Measurements from ENCODE around the gene B3GALT5. TPM values are rescaled to one million over a fixed set of nuclear protein-coding genes. Genes with fewer than 3 reads are reported as not detected.
A peak's percentile ranks its signal among the peaks of the same experiment; 100 is the strongest.

The B3GALT5 gene
- total RNA-seq, 1 experiment from 2014 or later, result 12.1 TPM

GRCh38 chr21:39659070-39659815 lies 46.5 kb downstream of the B3GALT5 start:
- in situ Hi-C loops (cut with HindIII; ENCODE audit: low pct_unique_long_range_greater_than_20kb, low sequenced_read_pairs), result no loop called here
- DNase-seq (ENCODE audit: low read depth), result no peak

- DNase-seq (ENCODE audit: low read depth), result peak; percentile 82
- in situ Hi-C loops (cut with HindIII; ENCODE audit: low pct_unique_long_range_greater_than_20kb, low sequenced_read_pairs), result no loop called here
These were observed 47.6 kb downstream of the B3GALT5 start for GRCh38 chr21:39660191-39660980.

- in situ Hi-C loops (cut with HindIII; ENCODE audit: low pct_unique_long_range_greater_than_20kb, low sequenced_read_pairs), result no loop called here
- DNase-seq (ENCODE audit: low read depth), result no peak
These were observed 48.4 kb downstream of the B3GALT5 start for GRCh38 chr21:39661121-39661520.

DNA sequence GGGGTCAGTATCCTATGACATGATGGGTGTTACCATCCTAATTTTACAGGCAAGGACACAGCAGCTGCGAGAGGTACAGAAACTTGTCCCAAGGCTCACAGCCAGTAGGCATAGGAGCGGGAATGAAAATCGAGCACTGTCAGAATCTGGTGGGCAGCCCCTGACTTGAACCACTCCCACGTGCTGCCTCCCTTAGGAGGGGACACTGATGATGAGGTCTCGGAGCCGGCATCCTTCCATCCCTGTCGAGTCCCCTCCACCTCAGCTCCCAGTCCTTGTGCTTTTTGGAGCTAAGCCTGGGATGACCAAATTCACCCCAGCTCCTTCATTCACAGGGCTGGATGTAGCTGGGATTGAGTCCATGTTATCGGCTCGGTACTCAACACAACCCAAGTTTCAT lies 49.0 kb downstream of the B3GALT5 start:
- no peak for DNase-seq (ENCODE audit: low read depth)
- in situ Hi-C loops (cut with HindIII; ENCODE audit: low pct_unique_long_range_greater_than_20kb, low sequenced_read_pairs), result no loop called here

- DNase-seq (ENCODE audit: low read depth), result no peak
- in situ Hi-C loops (cut with HindIII; ENCODE audit: low pct_unique_long_range_greater_than_20kb, low sequenced_read_pairs), result no loop called here
These were observed 49.7 kb downstream of the B3GALT5 start for GRCh38 chr21:39662411-39662953.

DNA sequence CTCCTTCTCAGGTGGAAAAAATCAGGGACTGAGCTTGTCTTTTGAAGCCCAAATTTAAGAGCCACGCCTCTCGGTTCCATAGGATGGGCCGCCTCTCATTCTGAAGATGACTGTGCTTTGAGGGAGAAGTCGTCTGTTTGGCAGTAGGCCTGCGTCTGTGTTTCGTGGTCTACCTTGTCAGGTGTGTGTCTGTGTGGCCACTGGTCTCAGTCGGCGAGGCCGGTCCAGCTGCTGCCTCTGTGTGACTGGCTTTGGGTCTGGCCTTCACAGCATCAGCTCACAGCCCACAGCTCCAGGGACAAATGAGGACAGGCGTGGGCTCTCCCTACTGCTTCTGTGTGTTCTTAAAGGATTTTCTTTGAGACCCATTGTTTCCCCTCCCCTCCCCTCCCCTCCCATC lies 50.3 kb downstream of the B3GALT5 start:
- DNase-seq (ENCODE audit: low read depth), result no peak
- in situ Hi-C loops (cut with HindIII; ENCODE audit: low pct_unique_long_range_greater_than_20kb, low sequenced_read_pairs), result no loop called here

DNA sequence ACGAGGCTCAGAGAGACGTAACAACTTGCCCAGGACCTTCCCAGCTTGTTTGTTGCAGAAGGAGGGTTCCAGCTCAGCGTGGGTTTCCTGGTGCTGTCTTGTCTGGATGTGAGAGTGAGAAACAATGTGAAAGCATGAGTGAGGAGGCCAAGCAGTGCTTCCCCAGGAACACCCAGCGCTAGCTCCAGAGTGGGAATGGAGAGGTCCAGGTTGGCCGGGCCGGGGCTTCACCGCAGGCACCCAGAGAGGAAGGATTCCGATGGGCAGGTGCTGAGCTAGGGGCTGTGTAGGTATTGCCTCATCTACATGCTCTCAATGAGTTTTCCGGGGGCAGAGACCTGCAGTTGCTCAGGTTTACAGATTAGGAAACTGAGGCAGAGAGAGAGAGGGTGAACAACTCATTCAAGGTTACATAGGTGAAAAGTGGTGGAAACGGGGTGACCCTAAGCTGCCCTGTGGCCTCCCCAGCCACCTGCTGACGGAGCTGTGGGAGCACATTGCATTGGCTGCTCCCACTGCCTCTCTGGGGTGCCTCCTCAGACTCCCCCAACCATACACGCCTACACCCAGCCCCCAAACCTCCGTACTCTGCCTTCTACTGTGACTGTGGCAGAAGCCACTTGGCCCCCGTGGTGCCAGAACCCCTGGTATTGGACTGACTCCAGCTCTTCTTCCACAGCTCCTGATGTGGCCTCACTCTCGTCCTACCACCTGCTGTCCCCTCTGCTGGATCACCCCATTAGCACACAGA lies 51.2 kb downstream of the B3GALT5 start:
- no peak for DNase-seq (ENCODE audit: low read depth)

GRCh38 chr21:39664586-39664985 lies 51.8 kb downstream of the B3GALT5 start:
- in situ Hi-C loops (cut with HindIII; ENCODE audit: low pct_unique_long_range_greater_than_20kb, low sequenced_read_pairs), result no loop called here
- DNase-seq (ENCODE audit: low read depth), result no peak

More for the DNA sequence above, 51.2 kb downstream of the B3GALT5 start:
- in situ Hi-C loops (cut with HindIII; ENCODE audit: low pct_unique_long_range_greater_than_20kb, low sequenced_read_pairs), result no loop called here

GRCh38 chr21:39666026-39666425 lies 53.3 kb downstream of the B3GALT5 start:
- in situ Hi-C loops (cut with HindIII; ENCODE audit: low pct_unique_long_range_greater_than_20kb, low sequenced_read_pairs), result no loop called here

DNA sequence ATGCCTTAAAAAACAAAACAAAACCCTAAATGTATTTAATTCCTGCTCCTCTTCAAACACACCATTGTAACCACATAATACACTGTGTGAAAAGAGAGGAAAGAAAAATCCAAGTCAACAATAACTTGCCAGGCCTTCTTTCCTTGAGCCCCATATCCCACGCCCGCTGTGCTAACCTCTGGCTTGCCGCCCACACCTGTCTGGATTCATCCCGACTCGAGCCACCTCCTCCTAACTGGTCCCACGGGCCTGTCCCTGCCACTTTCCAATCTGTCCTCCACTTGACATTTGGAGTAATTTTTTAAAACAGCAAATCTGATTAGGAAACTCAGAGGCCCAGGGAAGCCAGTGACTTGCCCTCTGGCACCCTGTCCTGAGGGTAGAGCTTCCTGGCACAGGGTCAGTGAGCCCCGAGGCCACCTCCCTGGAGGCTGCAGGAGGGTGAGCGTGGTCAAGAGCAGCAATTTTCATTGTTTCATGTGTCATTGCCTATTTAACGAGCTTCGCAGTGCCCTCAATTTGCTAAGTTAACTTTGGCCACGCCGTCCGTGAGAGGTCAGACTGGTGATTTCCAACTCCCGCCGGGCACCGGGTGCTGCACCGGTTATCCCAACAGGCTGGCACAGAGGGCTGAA lies 54.1 kb downstream of the B3GALT5 start:
- DNase-seq (ENCODE audit: low read depth), result peak; percentile 72
- in situ Hi-C loops (cut with HindIII; ENCODE audit: low pct_unique_long_range_greater_than_20kb, low sequenced_read_pairs), result no loop called here

More at GRCh38 chr21:39666026-39666425, 53.3 kb downstream of the B3GALT5 start:
- no peak for DNase-seq (ENCODE audit: low read depth)

DNA sequence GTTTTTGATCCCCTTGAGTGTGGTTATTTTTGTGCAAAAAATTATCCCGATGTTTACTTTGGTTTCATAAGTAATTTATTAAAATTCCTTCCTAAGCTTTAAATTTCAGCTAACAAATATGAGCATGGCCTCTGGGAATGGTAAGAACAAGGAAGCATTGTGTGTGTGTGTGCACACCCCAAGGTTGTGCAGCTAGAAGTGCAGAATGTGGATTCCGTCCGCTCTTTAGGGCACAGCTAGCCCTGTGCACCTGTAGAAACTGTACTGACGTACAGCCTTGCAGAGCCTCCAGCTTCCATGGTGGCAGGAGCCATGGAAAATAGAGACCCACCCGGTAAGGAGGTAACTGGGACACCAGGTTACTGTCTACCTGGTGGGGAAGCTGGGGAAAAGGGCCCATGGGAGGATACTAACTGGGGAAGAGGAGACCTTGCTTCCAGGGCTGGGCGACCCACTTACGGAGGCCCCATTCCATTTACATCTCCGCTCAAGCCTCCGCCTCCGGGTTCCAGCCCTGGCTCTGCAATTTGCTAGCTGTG lies 54.7 kb downstream of the B3GALT5 start:
- in situ Hi-C loops (cut with HindIII; ENCODE audit: low pct_unique_long_range_greater_than_20kb, low sequenced_read_pairs), result no loop called here
- DNase-seq (ENCODE audit: low read depth), result no peak

- DNase-seq (ENCODE audit: low read depth), result no peak
- in situ Hi-C loops (cut with HindIII; ENCODE audit: low pct_unique_long_range_greater_than_20kb, low sequenced_read_pairs), result no loop called here
These were observed 55.6 kb downstream of the B3GALT5 start for GRCh38 chr21:39668369-39668768.

DNA sequence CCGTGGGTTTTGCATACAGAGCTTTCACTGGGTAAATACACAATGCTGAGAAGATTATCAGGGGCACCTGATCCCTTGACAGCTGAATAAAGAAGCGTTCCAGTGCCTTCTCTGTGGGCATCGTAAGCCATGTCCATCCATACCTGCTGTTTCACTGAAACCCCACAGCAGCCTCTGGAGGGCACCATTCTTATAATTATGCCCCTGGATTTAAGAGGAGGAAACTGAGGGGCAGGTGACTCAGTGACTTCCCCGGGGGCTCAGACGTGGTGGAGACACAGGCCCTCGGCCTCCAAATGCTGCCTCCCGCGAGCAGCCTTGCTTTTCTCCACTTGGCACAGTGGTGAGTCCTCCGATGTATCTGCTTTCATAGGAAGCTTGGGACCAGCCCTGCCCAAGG lies 56.7 kb downstream of the B3GALT5 start:
- DNase-seq (ENCODE audit: low read depth), result no peak
- in situ Hi-C loops (cut with HindIII; ENCODE audit: low pct_unique_long_range_greater_than_20kb, low sequenced_read_pairs), result no loop called here

DNA sequence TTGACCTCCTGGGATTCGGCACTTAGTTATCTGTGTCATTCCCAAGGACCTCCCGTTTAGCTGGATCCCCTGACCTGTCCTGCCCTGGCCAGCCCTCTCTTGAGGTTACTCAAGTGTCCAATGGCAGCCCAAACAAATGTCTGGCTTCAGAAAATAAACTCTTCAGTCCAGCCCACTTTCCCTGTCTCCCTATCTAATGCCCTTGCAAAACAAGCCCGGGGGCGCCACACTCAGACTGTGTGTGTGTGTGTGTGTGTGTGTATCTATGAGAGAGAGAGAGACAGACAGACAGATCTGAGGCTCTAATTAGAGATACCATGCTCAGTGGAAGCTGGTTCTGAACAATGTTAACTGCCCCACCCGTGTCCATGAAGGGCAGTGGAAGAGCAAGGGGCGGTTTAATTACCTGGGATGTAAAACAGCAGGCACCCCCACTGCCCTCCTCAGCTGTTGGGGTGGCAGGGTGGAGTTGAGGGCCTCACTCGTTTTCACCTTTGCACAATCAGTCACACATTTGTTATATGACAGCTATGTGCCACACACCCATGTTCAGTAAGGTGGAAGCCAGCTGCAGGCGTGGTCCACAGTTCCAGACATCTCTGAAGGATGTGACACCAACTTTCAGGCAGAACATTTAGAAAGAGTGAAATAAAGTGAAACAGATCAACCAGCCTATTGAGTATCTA lies 57.4 kb downstream of the B3GALT5 start:
- DNase-seq (ENCODE audit: low read depth), result peak; percentile 90
- in situ Hi-C loops (cut with HindIII; ENCODE audit: low pct_unique_long_range_greater_than_20kb, low sequenced_read_pairs), result no loop called here

DNA sequence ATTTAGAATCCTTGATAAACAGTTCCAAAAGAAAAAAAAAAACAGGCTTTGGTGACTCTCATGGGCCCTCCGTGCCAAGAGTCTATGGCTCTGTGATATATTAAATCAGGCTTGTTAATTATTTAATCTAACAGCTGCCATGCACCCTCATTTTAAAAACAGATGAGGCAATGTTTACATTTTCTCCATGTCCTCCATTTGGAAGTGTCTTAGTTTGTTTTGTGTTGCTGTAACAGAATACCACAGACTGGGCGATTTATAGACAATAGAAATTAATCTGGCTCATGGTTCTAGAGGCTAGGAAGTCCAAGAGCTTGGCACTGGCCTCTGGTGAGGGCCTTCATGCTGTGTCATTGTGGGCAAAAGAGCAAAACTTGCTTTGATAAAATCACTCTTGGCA lies 58.0 kb downstream of the B3GALT5 start:
- in situ Hi-C loops (cut with HindIII; ENCODE audit: low pct_unique_long_range_greater_than_20kb, low sequenced_read_pairs), result no loop called here

DNA sequence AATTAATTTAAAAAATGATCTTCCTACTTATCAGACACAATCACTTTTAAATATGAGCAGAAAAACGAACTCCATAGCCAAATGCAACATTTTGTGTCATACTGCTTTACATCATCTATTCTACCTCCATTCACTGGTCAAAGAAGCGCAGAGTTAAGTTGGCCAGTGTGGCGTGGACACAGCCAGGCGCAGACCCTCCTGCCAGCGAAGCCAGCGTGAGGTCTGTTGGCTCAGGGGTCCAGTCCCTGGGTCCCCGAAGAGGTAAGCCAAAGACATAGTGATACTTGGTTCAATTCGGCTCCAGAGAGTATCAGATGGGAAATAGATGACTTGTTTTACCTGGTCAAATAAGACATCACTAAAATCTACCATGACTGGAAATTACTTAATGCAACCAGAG lies 59.2 kb downstream of the B3GALT5 start:
- no peak for DNase-seq (ENCODE audit: low read depth)
- in situ Hi-C loops (cut with HindIII; ENCODE audit: low pct_unique_long_range_greater_than_20kb, low sequenced_read_pairs), result no loop called here

More for the DNA sequence above, 58.0 kb downstream of the B3GALT5 start:
- DNase-seq (ENCODE audit: low read depth), result peak; percentile 95

GRCh38 chr21:39673163-39673562 lies 60.4 kb downstream of the B3GALT5 start:
- DNase-seq (ENCODE audit: low read depth), result no peak
- in situ Hi-C loops (cut with HindIII; ENCODE audit: low pct_unique_long_range_greater_than_20kb, low sequenced_read_pairs), result no loop called here

All from Caki2 (cell line).